Caki2 (cell line): ENCODE data around the gene UPK1A. TPM values are rescaled to one million over a fixed set of nuclear protein-coding genes. Genes with fewer than 3 reads are reported as not detected.
"Not testable (repeated sequence)": the region's sequence is repeated elsewhere in the genome, so short reads cannot be mapped to it uniquely, and the experiment has no call there.

ENCODE experiments used
- DNase-seq: peaks from one replicate; pipeline ENCODE4 v3.0.0-alpha.2; 2015; ENCODE audit warnings: low read depth
- in situ Hi-C: cut with HindIII; loops from 2 replicates; pipeline ENCODE4 v1.10.0; 2016; ENCODE audit warnings: low sequenced_read_pairs, low pct_unique_long_range_greater_than_20kb, mixed read lengths
- total RNA-seq: library from RNA; depleted of rRNA; stranded (reverse); fragments of >200 nt; shearing (Covaris generic); gene quantifications from 2 replicates; pipeline ENCODE4 v1.2.3, GENCODE V29; 2014; ENCODE audit warnings: low replicate concordance; rRNA removed

Gene UPK1A
- total RNA-seq, 1 experiment from 2014 or later: not detected

GRCh38 chr19:35724132-35724531, 57.8 kb downstream of the UPK1A start:
- DNase-seq, in situ Hi-C loops: not testable (repeated sequence)

GRCh38 chr19:35724560-35724959, 58.2 kb downstream of the UPK1A start:
- in situ Hi-C loops: no loop called here
- no peak for DNase-seq

GRCh38 chr19:35725216-35725861, 59.0 kb downstream of the UPK1A start:
- in situ Hi-C loops: no loop called here
- DNase-seq: no peak

- DNase-seq: no peak
- in situ Hi-C loops: no loop called here
Measured at GRCh38 chr19:35727053-35727955, 61.0 kb downstream of the UPK1A start.

Other genes with a start within 250 kb of the UPK1A start
- not detected in 2 replicates for gene FFAR2, start 218.3 kb upstream of the UPK1A start, total RNA-seq
- gene KRTDAP, start 176.1 kb upstream of the UPK1A start, total RNA-seq: not detected in 2 replicates
- gene DMKN, start 152.9 kb upstream of the UPK1A start, total RNA-seq: not detected in 2 replicates
- not detected in 2 replicates for gene SBSN, start 138.2 kb upstream of the UPK1A start, total RNA-seq
- gene GAPDHS, start 133.1 kb upstream of the UPK1A start, total RNA-seq: not detected in 2 replicates
- 218 and 221 TPM in 2 replicates for gene TMEM147, start 120.9 kb upstream of the UPK1A start, total RNA-seq
- not detected in 2 replicates for gene ATP4A, start 102.9 kb upstream of the UPK1A start, total RNA-seq
- not detected in 2 replicates for gene PMIS2, start 80.3 kb upstream of the UPK1A start, total RNA-seq
- 28.8 and 34.4 TPM in 2 replicates for gene HAUS5, start 53.8 kb upstream of the UPK1A start, total RNA-seq
- gene RBM42, start 37.5 kb upstream of the UPK1A start, total RNA-seq: 171 and 180 TPM in 2 replicates
- 0.64 TPM in 1 of 2 replicates, not detected in the other for gene ETV2, start 24.8 kb upstream of the UPK1A start, total RNA-seq
- gene COX6B1, start 18.2 kb upstream of the UPK1A start, total RNA-seq: 438 and 558 TPM in 2 replicates
- gene ZBTB32, start 38.0 kb downstream of the UPK1A start, total RNA-seq: not detected in 2 replicates
- gene KMT2B, start 51.5 kb downstream of the UPK1A start, total RNA-seq: 2.8 and 12.9 TPM in 2 replicates
- 10.1 and 18.1 TPM in 2 replicates for gene IGFLR1, start 75.9 kb downstream of the UPK1A start, total RNA-seq
- 7.1 and 14.1 TPM in 2 replicates for gene U2AF1L4, start 78.9 kb downstream of the UPK1A start, total RNA-seq
- gene PSENEN, start 79.1 kb downstream of the UPK1A start, total RNA-seq: 151 and 186 TPM in 2 replicates
- 7.4 and 15.5 TPM in 2 replicates for gene LIN37, start 82.1 kb downstream of the UPK1A start, total RNA-seq
- not detected in 2 replicates for gene HSPB6, start 90.5 kb downstream of the UPK1A start, total RNA-seq
- gene PROSER3, start 91.7 kb downstream of the UPK1A start, total RNA-seq: 8.0 and 9.8 TPM in 2 replicates
- gene ARHGAP33, start 109.0 kb downstream of the UPK1A start, total RNA-seq: 2.2 and 3.5 TPM in 2 replicates
- 0.17 TPM in 1 of 2 replicates, not detected in the other for gene PRODH2, start 146.3 kb downstream of the UPK1A start, total RNA-seq
- gene NPHS1, start 186.0 kb downstream of the UPK1A start, total RNA-seq: 0.41 and 0.88 TPM in 2 replicates
- not detected in 2 replicates for gene KIRREL2, start 190.4 kb downstream of the UPK1A start, total RNA-seq
- 53.9 and 58.7 TPM in 2 replicates for gene APLP1, start 202.1 kb downstream of the UPK1A start, total RNA-seq
- gene NFKBID, start 234.0 kb downstream of the UPK1A start, total RNA-seq: 4.8 and 5.8 TPM in 2 replicates
- gene HCST, start 236.0 kb downstream of the UPK1A start, total RNA-seq: 0.88 TPM in 1 of 2 replicates, not detected in the other
- gene TYROBP, start 241.8 kb downstream of the UPK1A start, total RNA-seq: not detected in 2 replicates